AG09319 (cell line): Measurements from ENCODE around the gene ZNF491.
"Not testable (repeated sequence)": the region's sequence is repeated elsewhere in the genome, so short reads cannot be mapped to it uniquely, and the experiment has no call there.

ENCODE experiments used
- DNase-seq: peaks from one replicate; pipeline ENCODE4 v3.0.0-alpha.2; 2010; ENCODE audit warnings: low read depth; ENCODE audit errors: extremely low read depth
- TF ChIP-seq, protein P1 (sequence below): IDR thresholded peaks from 2 replicates; pipeline ENCODE4 v1.5.1; 2011; ENCODE audit warnings: low read depth, mild to moderate bottlenecking, inconsistent platforms, low read length, moderate library complexity

ZNF491 gene

DNA sequence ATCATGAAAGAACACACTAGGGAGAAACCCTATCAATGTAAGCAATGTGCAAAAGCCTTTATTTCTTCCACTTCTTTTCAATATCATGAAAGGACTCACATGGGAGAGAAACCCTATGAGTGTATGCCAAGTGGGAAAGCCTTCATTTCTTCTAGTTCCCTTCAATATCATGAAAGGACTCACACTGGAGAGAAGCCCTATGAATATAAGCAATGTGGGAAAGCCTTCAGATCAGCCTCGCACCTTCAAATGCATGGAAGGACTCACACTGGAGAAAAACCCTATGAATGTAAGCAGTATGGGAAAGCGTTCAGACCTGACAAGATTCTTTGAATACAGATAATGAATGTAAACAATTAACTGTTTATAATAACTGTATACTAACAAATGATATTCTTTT, 35.2 kb downstream of the ZNF491 start:
- TF ChIP-seq, protein P1, sequence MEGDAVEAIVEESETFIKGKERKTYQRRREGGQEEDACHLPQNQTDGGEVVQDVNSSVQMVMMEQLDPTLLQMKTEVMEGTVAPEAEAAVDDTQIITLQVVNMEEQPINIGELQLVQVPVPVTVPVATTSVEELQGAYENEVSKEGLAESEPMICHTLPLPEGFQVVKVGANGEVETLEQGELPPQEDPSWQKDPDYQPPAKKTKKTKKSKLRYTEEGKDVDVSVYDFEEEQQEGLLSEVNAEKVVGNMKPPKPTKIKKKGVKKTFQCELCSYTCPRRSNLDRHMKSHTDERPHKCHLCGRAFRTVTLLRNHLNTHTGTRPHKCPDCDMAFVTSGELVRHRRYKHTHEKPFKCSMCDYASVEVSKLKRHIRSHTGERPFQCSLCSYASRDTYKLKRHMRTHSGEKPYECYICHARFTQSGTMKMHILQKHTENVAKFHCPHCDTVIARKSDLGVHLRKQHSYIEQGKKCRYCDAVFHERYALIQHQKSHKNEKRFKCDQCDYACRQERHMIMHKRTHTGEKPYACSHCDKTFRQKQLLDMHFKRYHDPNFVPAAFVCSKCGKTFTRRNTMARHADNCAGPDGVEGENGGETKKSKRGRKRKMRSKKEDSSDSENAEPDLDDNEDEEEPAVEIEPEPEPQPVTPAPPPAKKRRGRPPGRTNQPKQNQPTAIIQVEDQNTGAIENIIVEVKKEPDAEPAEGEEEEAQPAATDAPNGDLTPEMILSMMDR = no peak
- no peak for DNase-seq

DNA sequence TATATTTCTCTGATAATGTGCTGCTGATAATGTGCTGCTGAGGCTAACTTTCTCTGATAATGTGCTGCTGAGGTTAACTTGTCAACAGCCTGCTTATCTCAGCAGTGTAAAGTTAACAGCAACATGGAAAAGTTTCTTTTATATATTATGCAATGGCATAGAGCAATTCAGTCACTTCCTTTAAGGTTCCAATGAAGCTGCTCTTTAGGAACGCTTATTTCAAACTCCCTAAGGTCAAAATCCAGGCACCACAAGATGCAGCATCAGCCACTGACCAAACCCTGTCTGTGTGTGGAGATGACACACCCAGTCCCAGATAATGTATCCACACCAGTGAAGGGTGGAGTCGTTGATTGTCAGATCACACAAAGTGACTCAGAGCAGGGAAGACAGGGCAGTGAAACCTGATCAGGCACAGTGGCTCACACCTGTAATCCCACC, 37.3 kb downstream of the ZNF491 start:
- DNase-seq = not testable (repeated sequence)

DNA sequence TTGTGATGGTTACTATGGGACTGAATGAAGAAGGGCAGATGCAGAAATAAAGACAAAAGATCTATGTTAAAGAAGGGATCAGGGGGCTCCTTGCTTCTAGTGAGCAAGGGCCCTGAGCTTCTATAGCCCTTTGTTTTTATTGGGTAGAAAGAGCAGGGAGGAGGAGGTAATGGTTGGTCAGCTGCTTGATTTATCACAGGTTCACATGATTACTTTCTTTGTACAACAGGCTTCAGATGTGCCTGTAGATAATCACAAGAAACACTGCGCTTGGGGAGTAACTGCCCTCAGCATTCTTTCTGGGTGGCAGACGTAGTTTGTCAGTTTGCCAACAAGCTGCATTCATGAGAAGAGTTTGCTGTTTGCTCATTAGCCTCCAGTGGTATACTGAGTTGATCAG, 45.4 kb downstream of the ZNF491 start:
- TF ChIP-seq, protein P1 = no peak
- DNase-seq = no peak

DNA sequence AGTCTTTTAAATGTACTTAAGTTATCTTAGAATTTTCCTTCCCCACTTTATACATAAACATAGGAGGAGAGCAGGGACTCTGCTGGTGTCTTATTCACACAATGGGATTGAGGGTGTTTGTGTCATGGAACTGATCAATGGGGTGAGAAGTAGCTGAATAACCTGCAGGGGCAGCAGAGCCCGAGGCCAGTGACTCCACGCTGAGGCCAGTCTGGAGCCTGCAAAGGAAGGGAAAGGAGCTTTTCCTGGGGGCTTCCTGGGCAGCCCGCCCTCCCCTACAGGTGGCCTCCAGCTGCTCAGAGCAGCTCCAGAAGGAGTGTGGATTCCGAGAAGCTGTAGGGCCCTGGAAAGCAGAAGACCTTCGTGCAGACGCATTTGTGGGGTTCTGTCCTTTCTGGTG, 49.3 kb downstream of the ZNF491 start:
- not testable (repeated sequence) for DNase-seq

DNA sequence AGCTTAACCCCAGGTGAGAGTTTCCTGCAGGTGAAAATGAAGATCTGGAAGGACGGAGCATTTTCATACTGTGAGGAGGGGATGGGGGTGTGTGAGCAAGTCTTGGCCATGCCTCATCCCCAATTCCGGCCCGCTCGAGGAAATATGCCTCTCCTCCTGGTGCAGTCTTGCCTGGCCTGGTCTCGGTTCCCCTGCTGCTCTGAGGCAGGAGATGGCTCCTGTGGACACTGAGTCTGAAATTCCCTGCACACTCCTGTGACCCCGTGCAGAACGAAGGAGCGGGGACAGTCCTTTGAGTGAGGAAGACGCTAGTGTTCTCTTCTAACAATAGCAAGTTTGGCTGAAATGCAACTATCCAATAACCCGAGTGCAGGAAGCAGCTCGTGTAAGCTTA, 49.9 kb downstream of the ZNF491 start:
- TF ChIP-seq, protein P1 = no peak
- DNase-seq = no peak

DNA sequence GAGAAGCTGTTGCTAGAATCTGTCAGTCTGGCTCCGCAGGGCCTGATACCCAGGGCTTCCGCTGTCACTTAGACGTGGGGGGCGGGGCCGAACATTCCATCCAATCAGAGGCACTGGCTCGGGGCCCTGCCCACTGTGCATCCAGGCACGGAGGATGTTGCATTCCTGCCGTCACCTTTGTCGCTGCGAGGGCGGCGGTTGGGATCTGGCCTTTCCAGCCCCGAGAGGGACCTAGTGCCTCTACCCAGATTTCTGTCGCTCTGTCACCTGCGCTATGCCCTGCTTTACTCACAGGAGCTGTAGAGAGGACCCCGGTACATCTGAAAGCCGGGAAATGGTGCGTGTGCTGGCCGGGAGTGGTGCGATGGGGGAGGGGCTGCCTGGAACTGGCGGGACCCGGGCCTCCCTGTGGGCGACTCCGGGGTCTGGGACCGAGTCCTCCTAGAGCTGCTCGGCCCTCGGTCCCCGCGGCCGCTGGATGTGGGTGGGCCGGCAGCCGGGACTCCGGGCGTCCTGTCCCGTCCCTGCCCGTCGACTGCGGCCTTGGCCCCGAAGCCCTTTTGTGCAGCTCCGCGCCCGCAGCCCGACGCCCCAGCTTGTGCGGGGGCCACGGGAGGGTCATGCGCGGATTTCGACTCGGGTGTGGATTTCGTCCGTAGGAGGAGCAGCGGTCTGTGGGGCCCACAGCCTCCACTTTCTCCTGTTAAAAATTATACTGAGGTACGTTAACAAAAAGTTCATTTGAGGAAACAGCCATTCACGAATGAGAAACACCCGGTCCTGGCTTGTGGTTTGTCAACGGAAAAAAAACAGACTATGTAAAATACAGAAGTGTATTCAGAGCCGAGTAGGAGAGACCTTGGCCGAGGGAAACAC, 50.5 kb downstream of the ZNF491 start, which contains the start of gene ZNF439:
ZNF439 (plus strand) TSS at position 133 of the 876 bp plus-strand sequence; CDS start at position 275, 142 bp downstream.
- TF ChIP-seq, protein P1 = no peak
- DNase-seq = peak; percentile 20

DNA sequence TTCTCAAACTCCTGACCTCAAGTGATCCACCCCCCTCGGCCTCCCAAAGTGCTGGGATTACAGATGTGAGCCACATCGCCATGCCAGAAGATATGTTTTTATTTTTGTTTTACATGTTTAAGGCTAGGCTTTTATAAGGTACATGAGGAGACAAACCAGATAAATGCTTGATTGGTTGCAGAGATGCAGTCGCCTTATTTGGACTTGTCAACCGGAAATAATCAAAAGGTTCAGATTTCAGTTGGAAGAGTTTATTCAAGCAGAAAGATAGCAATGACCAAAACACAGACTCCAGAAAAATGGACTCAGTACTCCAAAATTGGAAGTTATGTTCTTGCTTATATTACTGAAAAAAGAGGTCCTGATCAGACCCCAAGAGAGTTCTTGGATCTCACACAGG, 52.0 kb downstream of the ZNF491 start:
- not testable (repeated sequence) for DNase-seq

DNA sequence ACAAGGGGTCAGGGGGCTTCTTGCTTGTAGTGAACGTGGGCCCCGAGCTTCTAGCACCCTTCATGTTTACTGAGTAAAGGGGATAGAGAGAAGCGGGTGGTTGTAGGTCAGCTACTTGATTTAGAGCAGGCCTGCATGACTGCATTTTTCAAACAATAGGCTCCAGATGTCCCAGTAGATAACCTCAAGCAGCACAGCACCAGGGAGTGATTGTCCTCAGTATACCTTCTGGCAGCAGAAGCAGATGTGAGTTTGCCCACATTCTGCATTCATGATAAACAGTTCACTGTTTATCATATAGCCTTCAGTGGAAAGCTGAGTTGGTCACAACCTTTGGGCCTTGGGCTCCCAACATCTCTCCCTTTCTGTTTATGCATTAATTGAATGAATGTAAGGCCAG, 55.0 kb downstream of the ZNF491 start:
- TF ChIP-seq, protein P1 = no peak
- DNase-seq = no peak

DNA sequence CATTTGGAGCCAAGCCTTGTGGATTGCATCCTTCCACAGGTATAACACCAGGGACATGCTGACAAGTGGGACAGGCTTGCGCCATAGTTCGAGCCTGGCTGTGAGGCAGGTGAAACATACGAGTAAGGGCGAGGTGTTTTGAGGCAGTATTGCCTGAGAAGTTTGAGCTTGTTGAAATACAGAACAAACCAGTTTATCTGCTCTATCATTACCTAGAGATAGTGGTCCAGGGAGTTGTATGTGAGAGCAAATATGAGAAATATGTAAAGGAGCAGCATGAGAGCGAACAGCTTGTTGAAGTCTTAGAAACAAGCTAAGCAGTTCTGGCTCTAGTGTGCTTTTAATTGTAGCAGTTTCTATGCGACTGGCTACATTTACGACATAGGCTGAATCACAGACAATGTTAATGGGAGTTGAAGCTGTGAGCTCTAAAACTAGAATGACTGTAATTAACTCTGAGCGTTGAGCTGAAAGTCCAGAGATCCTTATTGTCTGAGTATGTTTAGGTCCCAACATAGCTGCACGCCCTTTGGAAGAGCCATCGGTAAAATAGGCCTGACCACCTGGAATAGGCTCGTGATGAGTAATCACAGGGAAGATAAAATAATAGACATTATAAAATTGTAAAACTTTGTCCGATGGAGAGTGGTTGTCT, 58.4 kb downstream of the ZNF491 start:
- DNase-seq = no peak
- TF ChIP-seq, protein P1 = no peak
